ENCODE data around the gene SLC25A18.

- TF ChIP-seq CTCF (IDR thresholded peaks at IDR 0.05) (no peak), POLR2A (IDR thresholded peaks at IDR 0.05) (no peak)
Measured at GRCh38 chr22:17580441-17581031, 17.2 kb downstream of the SLC25A18 start.
